ENCODE data around the gene RGS11. TPM values are rescaled to one million over a fixed set of nuclear protein-coding genes. Genes with fewer than 3 reads are reported as not detected.

The RGS11 gene
- polyA plus RNA-seq, 1 donor (not counting 4 experiments of a cell fraction or from before 2014, with no cell fraction given): not detected

DNA sequence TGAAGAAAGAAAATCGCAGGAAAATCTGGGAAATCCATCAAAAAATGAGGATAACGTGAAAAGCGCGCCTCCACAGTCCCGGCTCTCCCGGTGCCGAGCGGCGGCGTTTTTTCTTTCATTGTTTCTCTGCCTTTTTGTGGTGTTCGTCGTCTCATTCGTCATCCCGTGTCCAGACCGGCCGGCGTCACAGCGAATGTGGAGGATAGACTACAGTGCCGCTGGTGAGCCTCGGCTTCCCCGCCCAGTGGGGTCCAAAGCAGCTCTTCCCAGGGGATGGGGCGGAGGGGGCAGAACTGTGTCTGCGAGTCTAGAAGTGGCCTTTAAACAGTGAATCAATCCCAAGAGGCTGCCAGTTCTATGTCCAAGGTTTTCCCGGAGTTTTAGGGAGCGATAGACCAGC, 21.3 kb downstream of the RGS11 start:
- no peak overlapping the region for H3K4me2 ChIP-seq (ENCODE audit: control insufficient read depth, extremely low read depth, insufficient read depth, low read depth, low read length)
- no peak for TF ChIP-seq EZH2 (IDR thresholded peaks at IDR 0.05; ENCODE audit: low read length)
- TF ChIP-seq, protein P1, sequence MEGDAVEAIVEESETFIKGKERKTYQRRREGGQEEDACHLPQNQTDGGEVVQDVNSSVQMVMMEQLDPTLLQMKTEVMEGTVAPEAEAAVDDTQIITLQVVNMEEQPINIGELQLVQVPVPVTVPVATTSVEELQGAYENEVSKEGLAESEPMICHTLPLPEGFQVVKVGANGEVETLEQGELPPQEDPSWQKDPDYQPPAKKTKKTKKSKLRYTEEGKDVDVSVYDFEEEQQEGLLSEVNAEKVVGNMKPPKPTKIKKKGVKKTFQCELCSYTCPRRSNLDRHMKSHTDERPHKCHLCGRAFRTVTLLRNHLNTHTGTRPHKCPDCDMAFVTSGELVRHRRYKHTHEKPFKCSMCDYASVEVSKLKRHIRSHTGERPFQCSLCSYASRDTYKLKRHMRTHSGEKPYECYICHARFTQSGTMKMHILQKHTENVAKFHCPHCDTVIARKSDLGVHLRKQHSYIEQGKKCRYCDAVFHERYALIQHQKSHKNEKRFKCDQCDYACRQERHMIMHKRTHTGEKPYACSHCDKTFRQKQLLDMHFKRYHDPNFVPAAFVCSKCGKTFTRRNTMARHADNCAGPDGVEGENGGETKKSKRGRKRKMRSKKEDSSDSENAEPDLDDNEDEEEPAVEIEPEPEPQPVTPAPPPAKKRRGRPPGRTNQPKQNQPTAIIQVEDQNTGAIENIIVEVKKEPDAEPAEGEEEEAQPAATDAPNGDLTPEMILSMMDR (optimal IDR thresholded peaks at IDR 0.05 in 1 of 3, IDR thresholded peaks at IDR 0.05 in 1 of 3, conservative IDR thresholded peaks at IDR 0.05 in 1 of 3; ENCODE audit: extremely low read depth in 1 of 3, insufficient read depth in 2 of 3, low read length in 3 of 3): no peak
- H3K36me3 ChIP-seq (ENCODE audit: control insufficient read depth in 2 of 2, extremely low read depth in 1 of 2, insufficient read depth in 2 of 2, low read length in 2 of 2): peaks cover 0 to 8% of the 10 kb centered on the region in 2 experiments
- no peak overlapping the region for H2AFZ ChIP-seq (ENCODE audit: control insufficient read depth, low read length)
- no peaks in the 10 kb centered on the region for H3K9me1 ChIP-seq (ENCODE audit: control insufficient read depth, extremely low read depth, insufficient read depth, low read length)
- no peak overlapping the region for H3K27ac ChIP-seq (ENCODE audit: control insufficient read depth, insufficient read depth, low read length)
- DNase-seq (ENCODE audit: low read depth, low spot score) (no peak), FAIRE-seq (no peak)
- no peak overlapping the region for H3K9ac ChIP-seq (ENCODE audit: control insufficient read depth, extremely low read depth, insufficient read depth, low read length)
- H4K20me1 ChIP-seq (ENCODE audit: control insufficient read depth, extremely low read depth, insufficient read depth, low read length): no peaks in the 10 kb centered on the region
- H3K9me3 ChIP-seq (ENCODE audit: control insufficient read depth, low read depth, low read length): no peaks in the 10 kb centered on the region
- H3K27me3 ChIP-seq (ENCODE audit: control insufficient read depth, extremely low read depth, insufficient read depth, low read length): no peaks in the 10 kb centered on the region
- no peaks in the 10 kb centered on the region for H3K4me1 ChIP-seq (ENCODE audit: control insufficient read depth, extremely low read depth, insufficient read depth, low read length)
- dilution Hi-C loops (cut with MboI; ENCODE audit: extremely low pct_ligation_motif_present, low sequenced_read_pairs): no loop called here
- H3K4me3 ChIP-seq (ENCODE audit: control insufficient read depth in 2 of 3, extremely low read depth in 1 of 3, insufficient read depth in 2 of 3, low read depth in 1 of 3, low read length in 3 of 3): no peak overlapping the region
- H3K79me2 ChIP-seq (ENCODE audit: control insufficient read depth, insufficient read depth, low read length): no peaks in the 10 kb centered on the region

DNA sequence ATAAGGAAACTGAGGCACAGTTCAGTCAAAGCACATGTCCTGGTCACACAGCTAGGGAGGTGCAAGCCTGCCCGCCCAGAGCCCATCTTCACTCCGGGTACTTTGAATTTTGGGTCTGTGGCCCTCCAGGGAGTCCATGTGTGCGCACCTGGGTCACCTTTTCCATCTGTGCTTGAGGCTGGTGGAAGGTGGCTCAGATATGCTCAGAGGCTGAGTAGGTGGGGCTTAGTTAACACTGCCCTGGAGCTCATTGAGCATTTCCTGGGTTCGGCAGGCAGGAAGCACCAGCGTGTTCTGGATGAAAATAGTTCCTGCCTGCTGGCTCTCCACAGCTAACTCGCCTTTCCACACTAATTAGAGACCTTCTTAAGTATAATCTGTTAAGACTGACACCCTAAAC, 21.9 kb downstream of the RGS11 start:
- no peaks in the 10 kb centered on the region for H3K79me2 ChIP-seq (ENCODE audit: control insufficient read depth, insufficient read depth, low read length)
- H3K9me1 ChIP-seq (ENCODE audit: control insufficient read depth, extremely low read depth, insufficient read depth, low read length): no peaks in the 10 kb centered on the region
- H3K27ac ChIP-seq (ENCODE audit: control insufficient read depth, insufficient read depth, low read length): no peak overlapping the region
- peaks cover 0 to 10% of the 10 kb centered on the region in 2 experiments for H3K36me3 ChIP-seq (ENCODE audit: control insufficient read depth in 2 of 2, extremely low read depth in 1 of 2, insufficient read depth in 2 of 2, low read length in 2 of 2)
- H3K9ac ChIP-seq (ENCODE audit: control insufficient read depth, extremely low read depth, insufficient read depth, low read length): no peak overlapping the region
- no peak for DNase-seq (ENCODE audit: low read depth, low spot score)
- no peak overlapping the region for H3K4me3 ChIP-seq (ENCODE audit: control insufficient read depth in 2 of 3, extremely low read depth in 1 of 3, insufficient read depth in 2 of 3, low read depth in 1 of 3, low read length in 3 of 3)
- no peaks in the 10 kb centered on the region for H3K4me1 ChIP-seq (ENCODE audit: control insufficient read depth, extremely low read depth, insufficient read depth, low read length)
- H3K9me3 ChIP-seq (ENCODE audit: control insufficient read depth, low read depth, low read length): no peaks in the 10 kb centered on the region
- dilution Hi-C loops (cut with MboI; ENCODE audit: extremely low pct_ligation_motif_present, low sequenced_read_pairs): no loop called here
- H3K27me3 ChIP-seq (ENCODE audit: control insufficient read depth, extremely low read depth, insufficient read depth, low read length): no peaks in the 10 kb centered on the region
- no peak overlapping the region for H3K4me2 ChIP-seq (ENCODE audit: control insufficient read depth, extremely low read depth, insufficient read depth, low read depth, low read length)
- TF ChIP-seq, protein P1 (optimal IDR thresholded peaks at IDR 0.05 in 1 of 3, IDR thresholded peaks at IDR 0.05 in 1 of 3, conservative IDR thresholded peaks at IDR 0.05 in 1 of 3; ENCODE audit: extremely low read depth in 1 of 3, insufficient read depth in 2 of 3, low read length in 3 of 3): no peak
- TF ChIP-seq EZH2 (IDR thresholded peaks at IDR 0.05; ENCODE audit: low read length): no peak
- H4K20me1 ChIP-seq (ENCODE audit: control insufficient read depth, extremely low read depth, insufficient read depth, low read length): no peaks in the 10 kb centered on the region
- no peak overlapping the region for H2AFZ ChIP-seq (ENCODE audit: control insufficient read depth, low read length)
- no peak for FAIRE-seq
